Gastroesophageal sphincter (tissue), 4 donors: ENCODE measurements around the gene C1GALT1. TPM values are rescaled to one million over a fixed set of nuclear protein-coding genes. Genes with fewer than 3 reads are reported as not detected.

Source experiments
- ATAC-seq: fragments of 150-250 bp; one replicate; pipeline ENCODE4 v1.9.1; 2016; ENCODE audit warnings: mild to moderate bottlenecking, moderate library complexity
- H3K27ac ChIP-seq, 4 donors: fragments of 200-600 bp; sonication (generic) in 3 of 4; 1 replicate in 3 of 4; 2 replicates in 1 of 4; pipeline ENCODE4 v1.5.1; 2016 to 2019
- H3K27me3 ChIP-seq: fragments of 200-600 bp; sonication (generic); one replicate; pipeline ENCODE4 v1.5.1; 2019
- H3K36me3 ChIP-seq, 2 donors: fragments of 200-600 bp; sonication (generic); one replicate each; pipeline ENCODE4 v1.5.1; 2019; ENCODE audit warnings: control low read depth in 1 of 2
- H3K4me1 ChIP-seq, 3 donors: fragments of 200-600 bp; sonication (generic); 1 replicate in 2 of 3; 2 replicates in 1 of 3; pipeline ENCODE4 v1.5.1; 2016 to 2019; ENCODE audit warnings: control low read depth in 2 of 3
- H3K4me3 ChIP-seq, 2 donors: fragments of 200-600 bp; sonication (generic); one replicate each; pipeline ENCODE4 v1.5.1; 2019; ENCODE audit warnings: mild to moderate bottlenecking in 1 of 2, moderate library complexity in 1 of 2
- H3K9me3 ChIP-seq, 3 donors: fragments of 200-600 bp; sonication (generic); one replicate each; pipeline ENCODE4 v1.5.1; 2017 to 2019; ENCODE audit warnings: control low read depth in 2 of 3
- EP300 ChIP-seq: sonication (generic); formaldehyde crosslinking; IDR thresholded peaks from one replicate; pipeline ENCODE4 v1.6.1; 2017; ENCODE audit warnings: antibody characterized with exemption, mild to moderate bottlenecking
- POLR2A ChIP-seq, 2 donors: fragments of 450-650 bp; IDR thresholded peaks; one replicate each; pipeline ENCODE4 v1.6.1; 2017; ENCODE audit warnings: antibody characterized with exemption in 2 of 2, mild to moderate bottlenecking in 2 of 2, moderate library complexity in 1 of 2
- POLR2AphosphoS5 ChIP-seq: sonication (generic); formaldehyde crosslinking; IDR thresholded peaks from one replicate; pipeline ENCODE4 v1.6.1; 2017; ENCODE audit warnings: antibody characterized with exemption
- WGBS, 2 donors: methylation state at CpG; one replicate each; pipeline ENCODE4 v1.1.5; 2018; ENCODE audit warnings: low coverage in 1 of 2; 5-methylcytosine and 5-hydroxymethylcytosine counted together
- total RNA-seq, 4 donors: library from RNA; depleted of rRNA; stranded (reverse); fragments of >200 nt; gene quantifications; one replicate each; pipeline ENCODE4 v1.1.0, GENCODE V29; 2016
- TF ChIP-seq, protein P1 (sequence below), 4 experiments: fragments of 200-600 bp in 2 of 4; fragments of 450-650 bp in 2 of 4; sonication (generic) in 1 of 4; IDR thresholded peaks; one replicate each; pipeline ENCODE4 v1.5.1; 2017 to 2019; ENCODE audit warnings: antibody characterized with exemption in 4 of 4, mild to moderate bottlenecking in 2 of 4, moderate library complexity in 2 of 4

The C1GALT1 gene
- total RNA-seq, 4 donors from 2014 or later = 11.7 to 34.6 (median 12.7) TPM

DNA sequence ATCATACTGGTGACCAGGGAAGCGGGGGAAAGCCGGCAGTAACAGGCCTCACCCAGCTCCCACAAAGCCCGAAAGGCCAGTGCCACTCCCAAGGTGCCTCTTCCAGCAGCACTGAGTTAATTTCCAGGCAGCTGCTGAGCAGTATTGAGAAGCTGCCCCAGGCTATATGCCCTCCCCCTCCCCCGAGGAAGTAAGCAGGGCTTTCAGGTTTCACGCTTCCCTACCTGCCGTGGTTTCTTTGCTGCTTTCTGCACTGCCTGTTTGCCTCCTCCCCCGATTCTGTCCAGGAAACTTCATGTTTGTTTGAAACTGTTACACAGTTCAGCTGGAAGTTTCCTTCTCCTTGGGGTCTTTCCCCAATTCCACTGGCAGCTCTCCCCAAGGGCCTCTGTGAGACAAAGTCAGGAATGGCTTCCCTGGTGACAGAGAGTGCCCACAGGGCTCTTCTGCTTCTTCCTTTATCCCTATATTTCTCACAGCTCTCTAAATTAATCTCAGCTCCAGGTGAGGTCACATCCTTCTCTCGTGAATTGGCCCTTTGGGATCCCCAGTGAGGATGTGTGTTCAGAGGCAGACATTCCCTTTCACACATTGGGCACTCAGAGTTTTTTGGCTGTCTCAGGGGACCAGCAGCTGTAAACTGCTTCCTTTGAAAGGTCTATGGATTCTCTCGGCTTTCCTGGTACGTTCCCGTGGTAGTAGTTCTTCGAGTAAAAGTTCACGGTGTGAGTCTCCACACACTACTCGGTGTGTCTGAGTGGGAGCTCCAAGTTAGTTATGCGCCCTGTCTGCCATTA lies 19.4 kb downstream of the C1GALT1 start:
- TF ChIP-seq POLR2A (IDR thresholded peaks at IDR 0.05) (no peak), EP300 (no peak), POLR2AphosphoS5 (no peak)
- TF ChIP-seq, protein P1, sequence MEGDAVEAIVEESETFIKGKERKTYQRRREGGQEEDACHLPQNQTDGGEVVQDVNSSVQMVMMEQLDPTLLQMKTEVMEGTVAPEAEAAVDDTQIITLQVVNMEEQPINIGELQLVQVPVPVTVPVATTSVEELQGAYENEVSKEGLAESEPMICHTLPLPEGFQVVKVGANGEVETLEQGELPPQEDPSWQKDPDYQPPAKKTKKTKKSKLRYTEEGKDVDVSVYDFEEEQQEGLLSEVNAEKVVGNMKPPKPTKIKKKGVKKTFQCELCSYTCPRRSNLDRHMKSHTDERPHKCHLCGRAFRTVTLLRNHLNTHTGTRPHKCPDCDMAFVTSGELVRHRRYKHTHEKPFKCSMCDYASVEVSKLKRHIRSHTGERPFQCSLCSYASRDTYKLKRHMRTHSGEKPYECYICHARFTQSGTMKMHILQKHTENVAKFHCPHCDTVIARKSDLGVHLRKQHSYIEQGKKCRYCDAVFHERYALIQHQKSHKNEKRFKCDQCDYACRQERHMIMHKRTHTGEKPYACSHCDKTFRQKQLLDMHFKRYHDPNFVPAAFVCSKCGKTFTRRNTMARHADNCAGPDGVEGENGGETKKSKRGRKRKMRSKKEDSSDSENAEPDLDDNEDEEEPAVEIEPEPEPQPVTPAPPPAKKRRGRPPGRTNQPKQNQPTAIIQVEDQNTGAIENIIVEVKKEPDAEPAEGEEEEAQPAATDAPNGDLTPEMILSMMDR (IDR thresholded peaks at IDR 0.05) = no peak
- Histone ChIP-seq H3K4me3 (no peak overlapping the region), H3K27me3 (no peaks in the 10 kb centered on the region), H3K4me1 (peaks cover 0 to 8% (median 0%) of the 10 kb centered on the region in 3 donors), H3K36me3 (no peaks in the 10 kb centered on the region), H3K27ac (no peak overlapping the region), H3K9me3 (no peaks in the 10 kb centered on the region)
- WGBS, 2 donors = 64 to 74% methylated on average over 5 to 8 of the region's 15 CpGs
- no peak for ATAC-seq

DNA sequence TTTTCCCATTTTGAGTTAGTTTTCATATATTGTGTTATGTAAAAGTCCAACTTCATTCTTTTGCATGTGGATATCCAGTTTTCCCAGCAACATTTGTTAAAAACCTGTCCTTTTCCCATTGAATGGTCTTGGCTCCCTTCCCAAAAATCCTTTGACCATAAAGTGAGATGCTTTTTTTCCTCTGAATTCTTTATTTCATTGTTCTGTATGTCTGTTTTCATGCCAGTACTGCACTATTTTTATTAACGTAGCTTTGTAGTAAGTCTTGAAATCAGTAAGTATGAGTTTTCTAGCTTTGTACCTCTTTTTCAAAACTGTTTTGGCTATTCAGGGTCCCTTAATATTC lies 20.0 kb downstream of the C1GALT1 start:
- H3K36me3 ChIP-seq = no peaks in the 10 kb centered on the region
- TF ChIP-seq POLR2A (IDR thresholded peaks at IDR 0.05) (no peak), POLR2AphosphoS5 (no peak), EP300 (no peak)
- TF ChIP-seq, protein P1 (IDR thresholded peaks at IDR 0.05) = no peak
- WGBS, 2 donors = 73 to 80% methylated on average over 1 of the region's 1 CpG
- no peaks in the 10 kb centered on the region for H3K27me3 ChIP-seq
- no peaks in the 10 kb centered on the region for H3K9me3 ChIP-seq
- peaks cover 0 to 8% (median 0%) of the 10 kb centered on the region in 3 donors for H3K4me1 ChIP-seq
- H3K4me3 ChIP-seq = no peak overlapping the region
- no peak overlapping the region for H3K27ac ChIP-seq
- no peak for ATAC-seq

DNA sequence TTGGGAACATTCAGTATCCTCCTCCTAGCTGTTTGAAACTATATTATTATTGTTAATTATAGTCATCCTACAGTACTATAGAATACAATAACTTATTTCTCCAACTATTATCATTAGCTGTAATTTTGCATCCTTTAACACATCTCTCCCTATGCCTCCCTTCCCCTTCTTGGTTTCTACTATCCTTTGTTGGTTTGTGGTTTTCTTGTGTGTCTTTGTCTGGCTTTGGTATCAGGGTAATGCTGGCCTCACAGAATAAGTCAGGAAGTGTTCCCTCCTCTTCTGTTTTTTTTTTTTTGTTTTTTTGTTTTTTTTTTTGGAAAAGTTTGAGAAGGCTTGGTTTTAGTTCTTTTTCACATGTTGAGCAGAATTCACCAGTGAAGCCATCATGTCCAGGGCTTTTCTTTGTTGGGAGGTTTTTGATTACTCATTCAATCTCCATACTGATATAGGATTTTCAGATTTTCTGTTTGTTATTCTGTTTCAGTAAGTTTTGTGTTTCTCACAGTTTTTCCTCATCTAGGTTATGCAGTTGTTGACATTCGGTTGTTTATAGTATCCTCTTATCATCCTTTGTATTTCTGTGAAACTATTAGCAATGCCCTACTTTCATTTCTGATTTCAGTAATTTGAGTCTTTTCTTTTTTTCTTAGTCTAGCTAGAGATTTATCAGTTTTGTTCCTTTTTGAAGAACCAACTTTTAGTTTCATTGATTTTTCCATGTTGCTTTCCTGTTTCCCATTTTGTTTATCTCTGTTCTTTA lies 21.6 kb downstream of the C1GALT1 start:
- Histone ChIP-seq H3K4me3 (no peak overlapping the region), H3K27ac (no peak overlapping the region), H3K27me3 (no peaks in the 10 kb centered on the region), H3K9me3 (no peaks in the 10 kb centered on the region), H3K4me1 (peaks cover 0 to 8% (median 0%) of the 10 kb centered on the region in 3 donors), H3K36me3 (no peaks in the 10 kb centered on the region)
- no peak for ATAC-seq
- TF ChIP-seq, protein P1 (IDR thresholded peaks at IDR 0.05) = no peak
- no peak for TF ChIP-seq POLR2A (IDR thresholded peaks at IDR 0.05)
- TF ChIP-seq POLR2AphosphoS5 = no peak
- no peak for TF ChIP-seq EP300
- WGBS, 2 donors = 100% methylated on average over 1 of the region's 1 CpG; no CpG with 5 or more reads in 1 of the 2 donors

GRCh38 chr7:7207876-7208275 lies 25.5 kb downstream of the C1GALT1 start:
- H3K4me1 ChIP-seq = no peaks in the 10 kb centered on the region
- whole genome bisulfite sequencing, 2 donors = 83 to 98% methylated on average over 4 of the region's 4 CpGs
- no peaks in the 10 kb centered on the region for H3K36me3 ChIP-seq
- TF ChIP-seq EP300 = no peak
- TF ChIP-seq, protein P1 (IDR thresholded peaks at IDR 0.05) = no peak
- no peak for TF ChIP-seq POLR2AphosphoS5
- no peaks in the 10 kb centered on the region for H3K9me3 ChIP-seq
- no peak for ATAC-seq
- no peaks in the 10 kb centered on the region for H3K27me3 ChIP-seq
- H3K27ac ChIP-seq = no peak overlapping the region
- H3K4me3 ChIP-seq = no peak overlapping the region
